OCI-LY7 (cell line): ENCODE results near the gene MPRIP. TPM values are rescaled to one million over a fixed set of nuclear protein-coding genes. Genes with fewer than 3 reads are reported as not detected.

Experiments used
- BruUV-seq: library from RNA; stranded (reverse); fragments of 400-500 nt; replicated peaks from 2 replicates; lab custom pipeline; 2021; lab: Mats Ljungman, UMichigan
- CTCF ChIA-PET: fragments of 300-600 bp; sonication (Branson Sonifier 250); formaldehyde crosslinking; loops from one replicate; lab custom pipeline; 2022; ENCODE audit warnings: antibody characterized with exemption; ENCODE audit not compliant: unreplicated experiment; lab: Charles Lee
- POLR2A ChIA-PET: fragments of 300-600 bp; sonication (Branson Sonifier 250); formaldehyde crosslinking; loops from one replicate; lab custom pipeline; 2022; ENCODE audit warnings: antibody characterized with exemption; lab: Charles Lee
- DNase-seq: peaks from one replicate; pipeline ENCODE4 v3.0.0-alpha.2; 2015; ENCODE audit warnings: low spot score
- H2AFZ ChIP-seq: fragments of 200-600 bp; sonication (generic), shearing (Covaris generic); 2 replicates; pipeline ENCODE4 v1.6.1; 2014; ENCODE audit warnings: mild to moderate bottlenecking, antibody characterized with exemption, low read length, moderate library complexity
- H3K27ac ChIP-seq: fragments of 200-600 bp; sonication (generic); 2 replicates; pipeline ENCODE4 v1.5.1; 2014; ENCODE audit warnings: mixed run types, low read depth, mild to moderate bottlenecking, moderate library complexity, low read length, inconsistent platforms; ENCODE audit not compliant: poor library complexity, severe bottlenecking
- H3K36me3 ChIP-seq: fragments of 200-600 bp; sonication (generic); 2 replicates; pipeline ENCODE4 v1.6.1; 2014; ENCODE audit warnings: mild to moderate bottlenecking, antibody characterized with exemption, low read length, moderate library complexity, mixed read lengths; ENCODE audit not compliant: insufficient read depth
- H3K4me1 ChIP-seq: fragments of 200-600 bp; sonication (generic); 2 replicates; pipeline ENCODE4 v1.5.1; 2014; ENCODE audit warnings: mild to moderate bottlenecking, low read length; ENCODE audit not compliant: insufficient read depth, poor library complexity, severe bottlenecking
- H3K4me2 ChIP-seq: fragments of 200-600 bp; sonication (generic); 2 replicates; pipeline ENCODE4 v1.6.1; 2014; ENCODE audit warnings: mild to moderate bottlenecking, low read length
- H3K4me3 ChIP-seq: fragments of 200-600 bp; sonication (generic); 2 replicates; pipeline ENCODE4 v1.5.1; 2014; ENCODE audit warnings: mild to moderate bottlenecking, low read depth, low read length; ENCODE audit not compliant: poor library complexity, severe bottlenecking
- H3K79me2 ChIP-seq: fragments of 200-600 bp; sonication (generic); 2 replicates; pipeline ENCODE4 v1.6.1; 2016; ENCODE audit warnings: low read depth, mild to moderate bottlenecking, low read length, moderate library complexity, mixed read lengths; ENCODE audit not compliant: insufficient read depth
- H3K9me2 ChIP-seq: fragments of 200-600 bp; sonication (generic); 2 replicates; pipeline ENCODE4 v1.6.1; 2016; ENCODE audit warnings: mild to moderate bottlenecking, low read length, mixed read lengths; ENCODE audit not compliant: insufficient read depth
- H3K9me3 ChIP-seq: fragments of 200-600 bp; sonication (generic); 2 replicates; pipeline ENCODE4 v1.6.1; 2014; ENCODE audit warnings: mild to moderate bottlenecking, mixed run types, low read length, mixed read lengths
- H4K20me1 ChIP-seq: fragments of 200-600 bp; sonication (generic); 2 replicates; pipeline ENCODE4 v1.6.1; 2014; ENCODE audit warnings: mild to moderate bottlenecking, antibody characterized with exemption, low read length, moderate library complexity, mixed read lengths; ENCODE audit not compliant: insufficient read depth
- CTCF ChIP-seq: fragments of 200-600 bp; sonication (generic); conservative IDR thresholded peaks from 2 replicates; pipeline ENCODE4 v1.5.1; 2014; ENCODE audit warnings: mild to moderate bottlenecking, antibody characterized with exemption, low read length, moderate library complexity, mixed read lengths
- EZH2phosphoT487 ChIP-seq: fragments of 200-600 bp; sonication (generic); IDR thresholded peaks from 2 replicates; pipeline ENCODE4 v1.6.1; 2018; ENCODE audit warnings: low read depth, borderline replicate concordance, mild to moderate bottlenecking, mixed run types, antibody characterized with exemption, low read length, moderate library complexity, mixed read lengths
- intact Hi-C: fragments of 100-400 bp; cut with micrococcal nuclease; formaldehyde crosslinking; loops from one replicate; pipeline ENCODE4 v1.10.0; 2022; ENCODE audit not compliant: unreplicated experiment
- total RNA-seq, 2 experiments: library from RNA; depleted of rRNA in 1 of 2; stranded (reverse); fragments of >200 nt in 1 of 2; shearing (Covaris generic) in 1 of 2; gene quantifications; 2 replicates each; pipeline ENCODE4 v1.2.3, GENCODE V29; 2014 to 2022

Gene MPRIP
- total RNA-seq, 2 experiments from 2014 or later, result 73.3 to 109 TPM

GRCh38 chr17:17120294-17120693 is 78.0 kb downstream of the MPRIP start:
- TF ChIP-seq CTCF (no peak), EZH2phosphoT487 (no peak)
- no peaks in the 10 kb centered on the region for H3K79me2 ChIP-seq
- H2AFZ ChIP-seq, result no peak overlapping the region
- H3K9me2 ChIP-seq, result no peaks in the 10 kb centered on the region
- intact Hi-C loops, result no loop called here
- H3K27ac ChIP-seq, result no peak overlapping the region
- no peaks in the 10 kb centered on the region for H3K9me3 ChIP-seq
- H3K4me2 ChIP-seq, result no peak overlapping the region
- DNase-seq, result no peak
- ChIA-PET POLR2A (interaction anchor here (0.6 kb wide), 2 partner anchors 15 to 38 kb away, joined by 3 to 7 read pairs; no protein-coding TSS in a partner anchor), CTCF (no interaction called here)
- H3K4me1 ChIP-seq, result peaks cover 20% of the 10 kb centered on the region
- no TSS peak for BruUV-seq
- no peak overlapping the region for H3K4me3 ChIP-seq
- no peaks in the 10 kb centered on the region for H4K20me1 ChIP-seq
- no peaks in the 10 kb centered on the region for H3K36me3 ChIP-seq

GRCh38 chr17:17120701-17121100 is 78.4 kb downstream of the MPRIP start:
- Histone ChIP-seq H3K9me2 (no peaks in the 10 kb centered on the region), H3K79me2 (no peaks in the 10 kb centered on the region), H3K36me3 (no peaks in the 10 kb centered on the region), H3K27ac (no peak overlapping the region), H3K4me3 (no peak overlapping the region), H3K9me3 (no peaks in the 10 kb centered on the region), H4K20me1 (no peaks in the 10 kb centered on the region), H2AFZ (no peak overlapping the region), H3K4me1 (peaks cover 20% of the 10 kb centered on the region), H3K4me2 (no peak overlapping the region)
- ChIA-PET POLR2A (interaction anchor here (0.6 to 0.7 kb wide), 3 partner anchors 14 to 76 kb away, joined by 3 to 7 read pairs (median 3); no protein-coding TSS in a partner anchor), CTCF (no interaction called here)
- TF ChIP-seq CTCF (no peak), EZH2phosphoT487 (no peak)
- no TSS peak for BruUV-seq
- intact Hi-C loops, result no loop called here
- no peak for DNase-seq

- CTCF ChIA-PET, result no interaction called here
- H4K20me1 ChIP-seq, result no peaks in the 10 kb centered on the region
- no peak for DNase-seq
- H3K4me1 ChIP-seq, result peaks cover 20% of the 10 kb centered on the region
- no peaks in the 10 kb centered on the region for H3K79me2 ChIP-seq
- BruUV-seq, result no TSS peak
- no peak overlapping the region for H2AFZ ChIP-seq
- no peak overlapping the region for H3K4me3 ChIP-seq
- H3K36me3 ChIP-seq, result no peaks in the 10 kb centered on the region
- H3K9me3 ChIP-seq, result no peaks in the 10 kb centered on the region
- H3K9me2 ChIP-seq, result no peaks in the 10 kb centered on the region
- no peak overlapping the region for H3K27ac ChIP-seq
- POLR2A ChIA-PET, result interaction anchor here (0.6 to 0.7 kb wide), 3 partner anchors 14 to 110 kb away, joined by 3 read pairs; no protein-coding TSS in a partner anchor
- intact Hi-C loops, result no loop called here
- TF ChIP-seq CTCF (no peak), EZH2phosphoT487 (no peak)
- no peak overlapping the region for H3K4me2 ChIP-seq
Observed at GRCh38 chr17:17121162-17121561, 78.9 kb downstream of the MPRIP start.
